NCI-H2081 treated with DMSO at 0.1 percent for 48 hours (cell line): Measurements from ENCODE around the gene OCSTAMP.

Source experiments
- DNase-seq: peaks from one replicate; lab custom pipeline; 2025; lab: John Stamatoyannopoulos, UW

Gene OCSTAMP

GRCh38 chr20:46553926-46554325, 3.5 kb upstream of the OCSTAMP start:
- DNase-seq: no peak

DNA sequence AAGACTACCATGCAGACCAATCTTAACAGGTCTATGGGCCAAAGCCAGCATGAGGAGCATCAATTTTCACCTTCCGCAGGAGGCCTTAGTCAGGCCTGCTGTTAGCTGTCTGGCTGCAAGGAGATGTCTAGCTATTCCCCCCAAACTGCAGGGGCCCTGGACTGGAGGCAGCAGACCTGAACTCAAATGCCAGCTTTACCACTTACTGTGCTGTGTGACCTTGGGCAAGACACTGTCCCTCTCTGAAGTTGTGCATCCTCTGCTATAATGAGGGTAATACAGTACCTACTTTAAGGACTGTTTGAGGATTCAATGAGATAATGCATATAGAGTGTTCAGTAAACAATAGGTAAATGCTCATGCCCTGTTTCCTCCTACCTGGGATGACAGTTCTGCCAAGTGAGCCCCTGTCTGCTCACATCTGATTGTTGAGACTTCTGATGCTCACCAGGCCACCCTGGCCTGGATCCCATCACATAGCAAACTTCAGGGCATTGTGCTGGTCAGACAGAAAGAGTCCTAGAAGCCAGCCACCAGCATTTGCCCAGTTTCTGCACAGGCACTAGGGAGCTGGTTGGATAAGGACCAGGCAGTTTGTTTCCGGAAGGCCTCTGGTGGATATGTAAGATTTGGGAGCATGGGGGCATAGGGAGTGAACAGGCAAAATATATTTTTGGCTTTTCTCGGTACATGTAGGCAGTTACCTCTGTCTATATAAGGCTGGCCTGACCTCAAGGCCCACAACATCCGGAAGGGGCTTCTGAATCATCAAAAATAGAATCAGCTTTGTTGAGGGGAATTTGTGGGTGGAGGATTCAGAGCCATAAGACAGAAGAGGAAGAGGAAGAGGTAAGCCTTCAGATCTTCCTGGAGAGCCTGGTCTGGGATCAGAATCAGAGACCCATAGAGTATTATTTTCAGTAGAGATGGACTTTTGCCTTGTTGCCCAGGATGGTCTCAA, 2.3 kb upstream of the OCSTAMP start:
- DNase-seq: no peak

DNA sequence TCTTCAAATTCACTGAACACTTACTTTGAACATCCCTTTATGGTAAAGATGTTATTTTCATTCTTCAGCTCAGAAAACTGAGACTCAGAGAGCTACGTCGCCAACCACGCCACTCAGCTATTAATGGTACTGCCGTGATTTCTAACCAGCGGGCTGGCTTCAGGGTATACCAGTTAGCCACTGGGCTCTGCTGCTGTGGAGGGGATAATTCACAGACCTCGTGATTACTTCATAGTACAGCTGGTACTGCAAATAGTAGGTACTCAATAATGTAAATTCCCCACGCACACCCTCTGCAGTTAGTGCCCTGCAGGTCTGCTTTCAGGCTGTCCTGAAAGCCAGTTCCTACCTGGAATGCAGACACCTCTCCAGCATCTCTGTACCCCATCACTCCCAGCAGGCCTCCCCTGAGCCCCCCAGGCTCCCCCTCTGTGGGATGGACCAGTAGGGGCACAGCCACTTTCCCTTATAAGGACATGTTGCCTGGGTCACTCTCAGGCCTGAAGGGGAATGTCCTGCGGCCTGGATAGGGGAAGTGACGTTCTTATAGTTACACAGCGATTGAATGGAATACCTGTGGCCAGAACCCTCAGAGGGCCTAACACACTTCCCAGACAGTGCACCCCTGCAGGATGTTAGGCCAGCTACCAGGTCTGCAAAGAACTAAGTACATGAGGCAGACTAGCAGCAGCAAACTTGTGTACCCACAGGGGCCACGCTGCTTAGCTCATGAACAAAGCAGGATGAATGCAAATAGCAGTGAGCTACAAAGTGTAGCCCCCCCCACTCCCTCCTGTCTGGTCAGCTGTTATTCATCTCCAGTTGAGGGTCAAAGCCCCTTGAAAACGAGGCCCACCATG, 1.3 kb upstream of the OCSTAMP start:
- DNase-seq: no peak

DNA sequence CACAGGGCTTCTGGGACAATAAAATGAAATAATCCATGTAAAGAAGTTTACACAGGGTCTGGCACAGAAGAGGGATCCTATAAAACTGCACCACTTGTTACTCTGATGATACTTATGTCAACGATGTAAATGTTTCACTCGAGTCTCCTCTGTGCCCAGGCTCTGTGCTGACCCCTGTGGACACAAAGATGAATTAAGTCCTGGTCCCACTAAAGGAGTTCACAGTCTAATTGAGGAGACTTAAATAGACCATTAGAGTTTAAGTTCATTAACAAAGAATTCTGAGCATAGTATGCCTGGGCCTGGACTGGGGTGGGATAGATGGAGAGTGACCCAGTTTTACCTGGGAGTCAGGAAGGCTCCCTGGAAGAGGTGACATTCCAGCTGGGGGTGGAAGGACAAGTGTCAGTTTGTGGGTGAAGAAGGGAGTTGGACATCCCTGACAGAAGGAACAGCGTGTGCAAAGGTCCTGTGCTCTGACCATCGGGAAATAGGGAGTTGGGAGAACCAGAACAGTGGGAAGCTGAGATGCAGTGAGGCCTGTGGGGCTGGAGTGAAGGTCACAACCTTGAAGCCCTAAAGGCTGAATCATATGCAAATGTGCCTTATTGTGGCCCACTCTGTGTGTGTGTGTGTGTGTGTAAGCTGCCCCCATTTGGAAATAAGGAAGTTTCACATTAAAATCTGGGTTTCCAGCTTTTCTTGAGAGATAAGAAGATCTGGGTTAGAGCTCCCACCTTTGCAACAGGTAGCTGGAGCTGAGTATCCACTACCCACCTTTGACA, 1.1 kb downstream of the OCSTAMP start:
- DNase-seq: no peak

DNA sequence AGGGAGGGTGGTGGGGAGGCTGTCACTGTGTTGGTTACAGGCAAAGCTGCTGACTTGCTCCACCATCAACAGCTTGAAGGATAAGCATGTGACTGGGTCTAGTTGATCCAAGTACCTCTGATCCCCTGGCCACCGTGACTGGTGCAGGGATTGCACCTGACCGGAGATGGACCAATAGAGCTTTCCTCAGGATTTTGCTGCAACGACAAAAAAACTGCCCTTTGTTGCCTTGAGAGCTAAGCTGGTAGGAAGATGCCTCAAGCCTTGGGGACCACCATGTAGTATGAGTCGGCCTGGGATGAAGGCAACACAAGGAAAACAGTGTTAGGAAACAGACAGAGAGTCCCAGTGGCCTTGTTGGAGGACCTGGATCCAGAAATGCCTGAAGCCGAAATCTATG, 1.8 kb downstream of the OCSTAMP start:
- no peak for DNase-seq

DNA sequence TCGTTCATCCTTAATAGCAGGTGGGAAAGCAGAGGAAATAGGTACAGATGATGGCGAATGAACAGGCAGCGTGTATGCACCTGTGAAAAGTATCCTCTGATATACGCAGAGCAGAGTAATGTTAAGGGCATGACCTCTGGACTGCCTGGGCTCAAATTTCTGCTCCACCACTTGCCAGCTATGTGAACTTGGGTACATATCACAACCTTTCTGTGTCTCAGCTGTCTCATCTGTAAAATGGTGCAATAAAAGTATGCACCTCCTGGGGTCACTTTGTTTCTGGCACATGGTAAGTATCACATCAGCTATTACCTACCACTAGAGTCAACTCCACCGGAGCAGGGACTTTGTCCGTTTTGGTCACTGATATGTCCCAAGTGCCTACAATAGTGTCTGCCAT, 2.5 kb downstream of the OCSTAMP start:
- DNase-seq: no peak

DNA sequence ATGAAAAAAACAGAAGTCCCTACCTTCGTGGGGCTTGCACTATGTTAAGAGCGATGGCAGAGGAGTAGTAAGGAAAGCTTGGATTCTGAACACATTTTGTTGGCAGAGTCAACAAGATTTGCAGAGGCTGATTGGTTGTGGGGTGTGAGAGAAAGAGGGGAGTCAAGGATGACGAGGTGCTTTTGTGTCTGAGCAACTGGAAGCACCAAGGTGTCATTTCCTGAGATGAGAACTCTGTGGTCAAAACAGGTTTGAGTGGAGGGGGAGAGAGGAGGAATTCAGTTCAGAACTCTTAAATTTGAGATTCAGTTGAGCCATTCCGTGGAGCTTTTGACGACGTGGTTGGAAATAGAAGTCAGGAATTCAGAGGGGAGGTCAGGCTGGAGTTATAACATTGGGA, 3.5 kb downstream of the OCSTAMP start:
- no peak for DNase-seq

DNA sequence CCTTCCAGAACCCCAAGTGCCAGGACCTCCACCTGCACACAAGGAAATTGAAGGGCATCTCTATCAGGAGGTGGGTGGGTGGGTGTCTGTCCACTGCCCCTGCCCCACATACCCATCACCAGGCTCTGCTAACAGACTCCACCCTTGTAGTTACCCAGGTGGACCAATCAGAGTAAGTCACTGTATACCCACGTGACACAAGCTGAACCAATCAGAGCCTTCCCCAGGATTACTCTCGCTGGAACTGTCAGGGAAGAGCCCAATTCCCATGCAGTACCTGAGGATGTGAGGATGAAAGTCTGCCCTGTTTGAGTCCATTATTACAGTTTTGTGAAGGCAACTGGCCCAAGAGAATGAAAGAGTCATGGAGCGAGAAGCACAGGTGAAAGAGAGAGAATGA, 4.2 kb downstream of the OCSTAMP start:
- no peak for DNase-seq

- DNase-seq: no peak
These were observed 4.7 kb downstream of the OCSTAMP start for GRCh38 chr20:46545827-46546138.

- no peak for DNase-seq
These were observed 5.2 kb downstream of the OCSTAMP start for GRCh38 chr20:46545077-46545826.

DNA sequence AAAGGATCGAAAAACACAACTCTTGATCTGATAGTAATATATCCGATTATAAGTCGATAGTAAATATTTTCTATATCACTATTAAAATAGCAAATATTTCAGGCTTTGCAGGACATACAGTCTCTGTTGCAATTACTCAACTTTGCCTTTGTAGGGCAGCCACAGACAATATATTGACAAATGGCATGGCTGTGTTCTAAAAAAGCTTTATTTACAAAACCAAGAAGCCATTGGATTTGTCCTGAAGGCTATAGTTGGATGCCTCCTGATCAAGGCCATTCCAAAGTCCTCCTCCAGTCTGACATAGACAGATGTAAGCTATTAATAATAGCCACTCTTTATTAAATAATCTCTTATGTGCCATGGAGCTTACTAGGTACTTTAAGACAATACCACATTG, 5.9 kb downstream of the OCSTAMP start:
- DNase-seq: no peak

- DNase-seq: no peak
These were observed 6.5 kb downstream of the OCSTAMP start for GRCh38 chr20:46543959-46544358.

- DNase-seq: no peak
These were observed 7.4 kb downstream of the OCSTAMP start for GRCh38 chr20:46543033-46543432.

DNA sequence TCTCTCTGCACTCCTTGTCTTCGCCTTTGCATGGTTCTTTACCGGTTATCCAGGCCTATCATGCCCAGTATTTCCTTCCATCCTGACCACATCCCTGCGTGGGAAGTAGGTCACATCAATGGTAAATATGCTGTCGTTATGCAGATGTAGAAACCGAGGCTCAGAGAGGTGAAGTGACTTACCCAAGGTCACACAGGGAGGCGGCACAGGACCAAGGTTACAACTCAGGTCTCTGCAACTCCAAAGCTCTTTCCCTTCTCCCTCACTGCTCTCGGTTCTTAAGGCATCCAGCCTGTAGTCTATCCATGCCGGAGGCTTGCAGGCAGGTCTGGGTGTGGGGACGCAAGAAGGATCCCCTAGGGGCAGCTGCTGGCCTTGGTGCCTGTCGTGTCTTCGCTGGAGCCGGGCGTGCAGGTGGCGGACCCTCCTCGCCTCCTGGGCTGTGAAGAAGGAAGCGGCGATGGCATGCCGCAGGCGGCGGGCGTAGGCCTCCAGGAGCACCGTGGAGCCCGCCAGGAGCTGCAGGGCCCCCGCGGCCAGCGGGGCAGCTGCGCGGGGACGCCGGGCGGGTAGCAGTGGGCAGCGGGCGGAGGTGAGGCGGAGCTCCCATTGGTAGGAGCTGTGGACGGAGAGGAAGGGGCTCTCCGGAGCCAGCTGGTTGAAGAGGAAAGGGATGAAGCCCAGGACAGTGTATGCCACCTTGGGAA, 9.1 kb downstream of the OCSTAMP start:
- no peak for DNase-seq

GRCh38 chr20:46539113-46539512, 11.3 kb downstream of the OCSTAMP start:
- DNase-seq: no peak

DNA sequence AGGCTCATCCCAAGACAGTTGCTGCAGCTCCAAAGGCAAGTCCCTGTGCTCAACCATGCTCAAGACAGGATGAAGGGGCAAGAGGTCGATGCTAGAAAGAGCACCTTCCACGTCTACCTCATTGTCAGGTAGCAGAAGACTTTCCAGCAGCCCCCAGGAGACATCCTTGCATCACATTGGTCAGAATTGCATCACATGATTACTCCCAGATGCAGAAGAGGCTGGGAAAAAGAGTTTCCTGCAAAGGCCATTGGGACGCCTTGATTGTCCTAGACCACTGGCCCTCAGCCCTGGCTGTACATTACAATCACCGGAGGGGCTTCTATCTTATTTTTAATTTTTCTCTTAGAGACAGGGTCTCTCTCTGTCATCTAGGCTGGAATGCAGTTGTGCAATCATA, 19.8 kb downstream of the OCSTAMP start:
- DNase-seq: no peak

- DNase-seq: no peak
These were observed 26.6 kb downstream of the OCSTAMP start for GRCh38 chr20:46523696-46524328.

GRCh38 chr20:46523108-46523507, 27.3 kb downstream of the OCSTAMP start:
- no peak for DNase-seq

DNA sequence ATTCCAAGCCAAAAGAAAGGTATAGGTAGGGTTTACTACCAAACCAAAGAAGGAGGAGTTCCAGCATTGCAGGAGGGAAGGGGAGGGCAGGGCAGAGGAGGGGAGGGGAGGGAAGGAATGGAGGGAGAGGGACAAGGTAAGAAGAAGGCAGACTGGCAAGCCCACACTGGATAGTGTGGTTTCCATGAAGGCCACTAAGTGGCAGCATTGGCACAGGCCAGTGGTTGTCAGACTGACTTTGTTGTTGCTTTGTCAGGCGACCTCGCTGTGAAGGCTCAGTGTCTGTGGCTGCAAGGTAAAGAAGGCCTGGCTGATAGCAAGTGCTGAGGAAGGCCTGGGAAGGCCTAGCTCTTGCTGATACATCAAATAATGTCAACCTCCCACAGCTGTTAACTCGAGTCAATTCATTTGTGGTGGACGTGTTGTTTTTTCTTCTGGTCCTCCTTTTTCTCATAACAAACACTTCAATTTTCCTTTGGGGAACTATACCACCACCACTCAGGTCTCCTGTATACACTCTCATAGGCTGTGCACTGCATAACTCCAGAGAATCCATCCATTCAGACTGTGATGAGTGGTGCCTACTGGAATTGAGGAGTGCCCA, 29.4 kb downstream of the OCSTAMP start:
- no peak for DNase-seq

DNA sequence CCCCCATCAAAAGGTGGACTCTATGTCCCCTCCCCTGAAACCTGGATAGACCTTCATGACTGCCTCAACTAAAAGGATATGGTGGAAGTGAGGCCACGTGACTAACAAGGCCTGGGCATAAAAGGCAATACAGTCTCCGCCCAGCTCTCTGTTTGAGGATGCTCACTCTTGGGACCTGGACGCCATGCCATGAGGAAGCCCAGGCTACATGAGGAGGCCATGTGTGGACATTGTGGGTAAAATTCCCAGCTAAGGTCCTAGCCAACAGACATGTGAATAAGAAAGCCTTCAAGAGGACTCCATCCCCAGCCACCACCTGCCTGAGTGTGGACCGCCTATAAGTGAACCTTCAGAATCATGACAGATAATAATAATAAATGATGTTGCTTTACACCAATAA, 29.9 kb downstream of the OCSTAMP start:
- no peak for DNase-seq
